OCI-LY3 (cell line): Measurements from ENCODE around the gene MYO15B.

Experiments used
- EZH2phosphoT487 ChIP-seq: fragments of 200-600 bp; shearing (Covaris generic); IDR thresholded peaks from 2 replicates; pipeline ENCODE4 v1.6.1; 2018; ENCODE audit warnings: antibody characterized with exemption, mixed run types, low read depth
- TF ChIP-seq, protein P1 (sequence below): fragments of 200-600, 300-600 bp; sonication (generic); IDR thresholded peaks from 2 replicates; pipeline ENCODE4 v1.5.1; 2014; ENCODE audit warnings: antibody characterized with exemption, low read length, low read depth

DNA sequence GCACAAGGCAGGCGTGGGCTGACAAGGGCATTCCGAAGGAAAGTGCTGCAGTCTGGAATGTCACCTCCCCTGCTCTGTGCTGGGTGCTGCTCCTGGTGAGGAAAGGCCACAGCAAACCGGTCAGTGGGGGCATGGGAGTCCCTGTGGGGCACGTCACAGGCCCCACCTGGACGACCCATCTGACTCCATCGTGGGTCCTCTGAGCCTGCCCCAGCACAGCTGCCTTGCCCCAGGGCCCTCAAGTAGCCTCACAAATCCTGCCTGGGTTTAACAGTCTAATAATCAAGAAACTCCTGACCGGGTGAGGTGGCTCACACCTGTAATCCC is 2.8 kb upstream of the MYO15B start:
- TF ChIP-seq, protein P1, sequence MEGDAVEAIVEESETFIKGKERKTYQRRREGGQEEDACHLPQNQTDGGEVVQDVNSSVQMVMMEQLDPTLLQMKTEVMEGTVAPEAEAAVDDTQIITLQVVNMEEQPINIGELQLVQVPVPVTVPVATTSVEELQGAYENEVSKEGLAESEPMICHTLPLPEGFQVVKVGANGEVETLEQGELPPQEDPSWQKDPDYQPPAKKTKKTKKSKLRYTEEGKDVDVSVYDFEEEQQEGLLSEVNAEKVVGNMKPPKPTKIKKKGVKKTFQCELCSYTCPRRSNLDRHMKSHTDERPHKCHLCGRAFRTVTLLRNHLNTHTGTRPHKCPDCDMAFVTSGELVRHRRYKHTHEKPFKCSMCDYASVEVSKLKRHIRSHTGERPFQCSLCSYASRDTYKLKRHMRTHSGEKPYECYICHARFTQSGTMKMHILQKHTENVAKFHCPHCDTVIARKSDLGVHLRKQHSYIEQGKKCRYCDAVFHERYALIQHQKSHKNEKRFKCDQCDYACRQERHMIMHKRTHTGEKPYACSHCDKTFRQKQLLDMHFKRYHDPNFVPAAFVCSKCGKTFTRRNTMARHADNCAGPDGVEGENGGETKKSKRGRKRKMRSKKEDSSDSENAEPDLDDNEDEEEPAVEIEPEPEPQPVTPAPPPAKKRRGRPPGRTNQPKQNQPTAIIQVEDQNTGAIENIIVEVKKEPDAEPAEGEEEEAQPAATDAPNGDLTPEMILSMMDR: no peak
- no peak for TF ChIP-seq EZH2phosphoT487
